B cell (primary cell): ENCODE results near the gene STAT5B. TPM values are rescaled to one million over a fixed set of nuclear protein-coding genes. Genes with fewer than 3 reads are reported as not detected.
A peak's percentile ranks its signal among the peaks of the same experiment; 100 is the strongest.

Experiments used
- ATAC-seq: fragments of 200-7000 bp; cut with Tn5 transposase; one replicate; pipeline ENCODE4 v1.10.0; 2021; ENCODE audit warnings: low read depth, mild to moderate bottlenecking, moderate number of reproducible peaks, moderate library complexity
- CTCF ChIA-PET: fragments of 350-600 bp; sonication (Branson Sonifier 250); formaldehyde crosslinking; loops from one replicate; lab custom pipeline; 2021; ENCODE audit warnings: antibody characterized with exemption, inconsistent platforms; lab: Charles Lee
- POLR2A ChIA-PET: fragments of 350-600 bp; sonication (Branson Sonifier 250); formaldehyde crosslinking; loops from one replicate; lab custom pipeline; 2021; ENCODE audit warnings: antibody characterized with exemption; lab: Charles Lee
- DNase-seq: peaks from one replicate; pipeline ENCODE4 v3.0.0; 2013
- H2AFZ ChIP-seq: 2 replicates; pipeline ENCODE4 v1.6.1; 2012; ENCODE audit warnings: mild to moderate bottlenecking, low read depth, low read length; ENCODE audit not compliant: insufficient read depth, poor library complexity, severe bottlenecking
- H3K27ac ChIP-seq, 2 donors: 1 replicate in 1 of 2; 2 replicates in 1 of 2; pipeline ENCODE4 v1.5.1; 2012 to 2013; ENCODE audit warnings: low read length in 2 of 2, mild to moderate bottlenecking in 2 of 2, moderate library complexity in 1 of 2
- H3K27me3 ChIP-seq, 4 experiments: fragments of 200-600 bp in 1 of 4; sonication (generic) in 1 of 4; replicated peaks in 1 of 4; 1 replicate in 2 of 4; 2 replicates in 2 of 4; pipeline versions ENCODE4 v1.6.1 to v1.7.0; 2013 to 2016; ENCODE audit warnings: low read length in 3 of 4, mild to moderate bottlenecking in 2 of 4, mixed read lengths in 1 of 4, moderate library complexity in 1 of 4; ENCODE audit not compliant: insufficient read depth in 4 of 4, control insufficient read depth in 3 of 4; ENCODE audit errors: control extremely low read depth in 1 of 4
- H3K36me3 ChIP-seq, 2 experiments: replicated peaks in 1 of 2; 1 replicate in 1 of 2; 2 replicates in 1 of 2; pipeline versions ENCODE4 v1.6.1 to v1.7.1; 2013; ENCODE audit warnings: low read length in 1 of 2; ENCODE audit not compliant: insufficient read depth in 2 of 2, control insufficient read depth in 1 of 2; ENCODE audit errors: control extremely low read depth in 1 of 2, extremely low read depth in 1 of 2
- H3K4me1 ChIP-seq, 2 donors: fragments of 200-600 bp in 1 of 2; sonication (generic) in 1 of 2; 1 replicate in 1 of 2; 2 replicates in 1 of 2; pipeline versions ENCODE4 v1.5.1 to v1.6.1; 2013 to 2017; ENCODE audit warnings: low read length in 2 of 2; ENCODE audit not compliant: control insufficient read depth in 2 of 2, insufficient read depth in 2 of 2
- H3K4me2 ChIP-seq: replicated peaks from 2 replicates; pipeline ENCODE3; 2012; ENCODE audit warnings: mild to moderate bottlenecking, low read depth, low read length; ENCODE audit not compliant: poor library complexity, severe bottlenecking
- H3K4me3 ChIP-seq, 5 experiments: fragments of 200-600 bp in 1 of 5; sonication (generic) in 1 of 5; 1 replicate in 3 of 5; 2 replicates in 2 of 5; pipeline versions ENCODE4 v1.5.1 to v1.7.0; 2011 to 2016; ENCODE audit warnings: low read length in 4 of 5, mild to moderate bottlenecking in 4 of 5, low read depth in 2 of 5, control low read depth in 1 of 5, moderate library complexity in 1 of 5; ENCODE audit not compliant: insufficient read depth in 1 of 5; ENCODE audit errors: control extremely low read depth in 1 of 5, extremely low read depth in 1 of 5
- H3K79me2 ChIP-seq: fragments of 200-600 bp; sonication (generic); one replicate; pipeline ENCODE4 v1.6.0; 2016; ENCODE audit warnings: low read length; ENCODE audit not compliant: control insufficient read depth, insufficient read depth
- H3K9ac ChIP-seq: fragments of 200-600 bp; sonication (generic); 2 replicates; pipeline ENCODE4 v1.6.1; 2017; ENCODE audit warnings: mild to moderate bottlenecking, low read length, moderate library complexity
- H3K9me3 ChIP-seq, 3 donors: one replicate each; pipeline versions ENCODE4 v1.6.1 to v1.7.1; 2013; ENCODE audit warnings: low read length in 2 of 3; ENCODE audit not compliant: control insufficient read depth in 2 of 3, insufficient read depth in 1 of 3; ENCODE audit errors: control extremely low read depth in 1 of 3
- H4K20me1 ChIP-seq: 2 replicates; pipeline ENCODE4 v1.6.0; 2012; ENCODE audit warnings: mild to moderate bottlenecking, low read length; ENCODE audit not compliant: insufficient read depth, control insufficient read depth, poor library complexity, severe bottlenecking
- H3K27ac Mint-ChIP-seq: one replicate; pipeline ENCODE4 v1.8.0; 2021; ENCODE audit warnings: mixed read lengths
- H3K27me3 Mint-ChIP-seq: one replicate; pipeline ENCODE4 v1.8.0; 2021; ENCODE audit warnings: mixed read lengths
- H3K4me1 Mint-ChIP-seq: one replicate; pipeline ENCODE4 v1.8.0; 2021; ENCODE audit warnings: mixed read lengths
- H3K4me3 Mint-ChIP-seq: one replicate; pipeline ENCODE4 v1.8.0; 2021; ENCODE audit warnings: mixed read lengths
- H3K9me3 Mint-ChIP-seq: one replicate; pipeline ENCODE4 v1.8.0; 2022; ENCODE audit warnings: mixed read lengths; ENCODE audit not compliant: insufficient read depth
- EZH2 ChIP-seq: IDR thresholded peaks from 2 replicates; pipeline ENCODE4 v1.6.1; 2012; ENCODE audit warnings: borderline replicate concordance, low read depth, mild to moderate bottlenecking, moderate library complexity, low read length; ENCODE audit not compliant: insufficient read depth, poor library complexity, severe bottlenecking
- WGBS: methylation state at CpG from one replicate; pipeline ENCODE4 v1.1.5; 2013; ENCODE audit warnings: missing lambda C conversion rate; ENCODE audit not compliant: insufficient coverage; 5-methylcytosine and 5-hydroxymethylcytosine counted together
- intact Hi-C: fragments of 100-400 bp; cut with micrococcal nuclease; formaldehyde crosslinking; loops from one replicate; pipeline ENCODE4 v1.10.0; 2022
- polyA plus RNA-seq: library from polyadenylated mRNA; depleted of rRNA; stranded (reverse); fragments of >200 nt; gene quantifications from 2 replicates; pipeline ENCODE4 v1.2.3, GENCODE V29; 2012
- total RNA-seq, 2 donors: library from RNA; stranded (reverse); fragments of 120-200 nt in 1 of 2; gene quantifications; 1 replicate in 1 of 2; 2 replicates in 1 of 2; pipeline versions ENCODE4 v1.2.3 to v1.2.4, GENCODE V29; 2013 to 2022
- TF ChIP-seq, protein P1 (sequence below): fragments of 200-600 bp; IDR thresholded peaks from one replicate; pipeline ENCODE4 v1.8.0; 2022; ENCODE audit warnings: antibody characterized with exemption, mild to moderate bottlenecking

The STAT5B gene
- total and polyA plus RNA-seq, 2 donors (not counting 1 experiment from before 2014, with no cell fraction given) = 70.0 to 103 TPM

- CTCF ChIA-PET = interaction anchor here (0.9 to 3.7 kb wide), 5 partner anchors 24 to 331 kb away, joined by 3 to 21 read pairs (median 4); partner anchors contain the start of genes ACLY, STAT5A and STAT5B
- no peak overlapping the region for H3K4me2 ChIP-seq
- H3K27me3 ChIP-seq = no peaks in the 10 kb centered on the region
- H3K4me1 ChIP-seq = peaks cover 20 to 24% of the 10 kb centered on the region in 2 donors
- no peak overlapping the region for H2AFZ ChIP-seq
- H3K27ac ChIP-seq = no peak overlapping the region
- peaks cover 44% of the 10 kb centered on the region for H3K4me1 Mint-ChIP-seq
- no peaks in the 10 kb centered on the region for H3K9me3 ChIP-seq
- peaks cover 73% of the 10 kb centered on the region for H3K79me2 ChIP-seq
- H3K27ac Mint-ChIP-seq = peak overlapping the region; percentile 75
- peak overlapping the region; percentile 56 for H3K4me3 Mint-ChIP-seq
- H4K20me1 ChIP-seq = no peaks in the 10 kb centered on the region
- H3K9ac ChIP-seq = no peak overlapping the region
- WGBS = 83% methylated on average over 4 of the region's 14 CpGs
- H3K4me3 ChIP-seq = no peak overlapping the region
- DNase-seq (no peak), ATAC-seq (no peak)
- POLR2A ChIA-PET = interaction anchor here (1.1 to 2.1 kb wide), 3 partner anchors 26 to 139 kb away, joined by 4 to 8 read pairs (median 7); partner anchors contain the start of genes STAT5A and STAT5B
- no peaks in the 10 kb centered on the region for H3K36me3 ChIP-seq
- no peaks in the 10 kb centered on the region for H3K27me3 Mint-ChIP-seq
- TF ChIP-seq, protein P1, sequence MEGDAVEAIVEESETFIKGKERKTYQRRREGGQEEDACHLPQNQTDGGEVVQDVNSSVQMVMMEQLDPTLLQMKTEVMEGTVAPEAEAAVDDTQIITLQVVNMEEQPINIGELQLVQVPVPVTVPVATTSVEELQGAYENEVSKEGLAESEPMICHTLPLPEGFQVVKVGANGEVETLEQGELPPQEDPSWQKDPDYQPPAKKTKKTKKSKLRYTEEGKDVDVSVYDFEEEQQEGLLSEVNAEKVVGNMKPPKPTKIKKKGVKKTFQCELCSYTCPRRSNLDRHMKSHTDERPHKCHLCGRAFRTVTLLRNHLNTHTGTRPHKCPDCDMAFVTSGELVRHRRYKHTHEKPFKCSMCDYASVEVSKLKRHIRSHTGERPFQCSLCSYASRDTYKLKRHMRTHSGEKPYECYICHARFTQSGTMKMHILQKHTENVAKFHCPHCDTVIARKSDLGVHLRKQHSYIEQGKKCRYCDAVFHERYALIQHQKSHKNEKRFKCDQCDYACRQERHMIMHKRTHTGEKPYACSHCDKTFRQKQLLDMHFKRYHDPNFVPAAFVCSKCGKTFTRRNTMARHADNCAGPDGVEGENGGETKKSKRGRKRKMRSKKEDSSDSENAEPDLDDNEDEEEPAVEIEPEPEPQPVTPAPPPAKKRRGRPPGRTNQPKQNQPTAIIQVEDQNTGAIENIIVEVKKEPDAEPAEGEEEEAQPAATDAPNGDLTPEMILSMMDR = no peak
- TF ChIP-seq EZH2 = no peak
- intact Hi-C loops = loop anchor here (2.0 to 5.0 kb wide), 2 partner anchors 39 to 58 kb away; partner anchors contain the start of genes GHDC and STAT5A
- no peaks in the 10 kb centered on the region for H3K9me3 Mint-ChIP-seq
These were observed 26.3 kb downstream of the STAT5B start for GRCh38 chr17:42249681-42250446.
